ENCODE results near the gene ELAVL2.

Gene ELAVL2

DNA sequence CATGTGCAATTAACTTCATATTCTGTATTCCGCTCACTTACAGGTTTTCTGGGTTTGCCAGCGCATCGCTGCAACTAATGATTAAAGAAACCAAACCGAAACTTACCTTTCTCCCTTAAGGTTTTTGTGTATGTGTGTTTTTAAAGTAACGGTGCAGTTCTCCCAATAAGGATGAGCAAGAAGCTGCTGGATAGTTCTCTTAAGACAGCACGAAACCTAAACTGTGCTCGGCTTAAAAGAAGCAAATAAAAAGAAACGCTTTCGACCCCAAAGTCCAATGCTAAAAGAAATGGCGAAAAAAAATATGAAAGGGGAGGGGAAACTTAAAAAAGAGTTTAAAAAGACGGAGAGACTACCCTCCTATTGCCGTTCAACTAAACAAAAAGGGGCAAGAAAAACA, 340 bp downstream of the ELAVL2 start:
- H3K4me3 ChIP-seq (replicated peaks; ENCODE audit: low read depth, low read length) = no peak overlapping the region
- no peak for DNase-seq (ENCODE audit: extremely low read depth, low read depth)
- TF ChIP-seq, protein P1, sequence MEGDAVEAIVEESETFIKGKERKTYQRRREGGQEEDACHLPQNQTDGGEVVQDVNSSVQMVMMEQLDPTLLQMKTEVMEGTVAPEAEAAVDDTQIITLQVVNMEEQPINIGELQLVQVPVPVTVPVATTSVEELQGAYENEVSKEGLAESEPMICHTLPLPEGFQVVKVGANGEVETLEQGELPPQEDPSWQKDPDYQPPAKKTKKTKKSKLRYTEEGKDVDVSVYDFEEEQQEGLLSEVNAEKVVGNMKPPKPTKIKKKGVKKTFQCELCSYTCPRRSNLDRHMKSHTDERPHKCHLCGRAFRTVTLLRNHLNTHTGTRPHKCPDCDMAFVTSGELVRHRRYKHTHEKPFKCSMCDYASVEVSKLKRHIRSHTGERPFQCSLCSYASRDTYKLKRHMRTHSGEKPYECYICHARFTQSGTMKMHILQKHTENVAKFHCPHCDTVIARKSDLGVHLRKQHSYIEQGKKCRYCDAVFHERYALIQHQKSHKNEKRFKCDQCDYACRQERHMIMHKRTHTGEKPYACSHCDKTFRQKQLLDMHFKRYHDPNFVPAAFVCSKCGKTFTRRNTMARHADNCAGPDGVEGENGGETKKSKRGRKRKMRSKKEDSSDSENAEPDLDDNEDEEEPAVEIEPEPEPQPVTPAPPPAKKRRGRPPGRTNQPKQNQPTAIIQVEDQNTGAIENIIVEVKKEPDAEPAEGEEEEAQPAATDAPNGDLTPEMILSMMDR (IDR thresholded peaks at IDR 0.05; ENCODE audit: low read depth, low read length, missing control alignments) = no peak

DNA sequence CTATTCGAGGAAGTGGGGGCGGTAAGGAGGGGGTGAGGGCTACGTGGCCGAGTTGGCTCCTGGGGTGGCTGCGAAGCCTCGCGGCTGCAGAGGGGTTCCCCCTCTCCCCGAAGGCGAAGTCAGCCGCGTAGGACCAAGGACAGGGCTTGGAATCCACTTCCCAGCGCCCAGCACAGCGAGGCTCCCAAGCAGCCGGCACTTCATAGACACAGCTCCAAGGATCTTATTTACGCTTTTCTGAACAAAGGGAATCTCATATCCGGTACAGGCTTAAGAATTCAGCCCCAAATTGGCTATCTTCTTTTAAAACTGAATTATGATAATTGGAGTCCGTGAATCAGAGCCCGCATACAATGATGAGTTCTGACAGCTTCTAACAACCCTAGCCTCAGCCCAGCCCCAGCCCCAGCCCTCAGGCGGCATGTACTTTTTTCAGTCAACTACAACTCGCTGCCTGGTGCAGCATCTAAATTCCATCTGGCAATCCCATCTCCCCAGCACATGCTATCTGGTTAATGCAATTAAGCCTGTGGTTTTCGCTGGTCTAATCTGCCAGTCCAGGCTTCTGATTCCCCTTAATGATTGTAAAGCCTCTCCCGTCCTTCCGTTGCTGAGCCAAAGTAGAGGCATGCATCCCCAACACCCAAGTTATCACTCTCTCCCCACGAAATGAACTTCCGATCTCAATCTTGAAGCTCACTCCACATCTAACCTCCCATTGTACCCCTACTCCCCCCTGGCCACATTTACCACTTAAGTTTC, 1.0 kb downstream of the ELAVL2 start:
- no peak overlapping the region for H3K4me3 ChIP-seq (replicated peaks; ENCODE audit: low read depth, low read length)
- TF ChIP-seq, protein P1 (IDR thresholded peaks at IDR 0.05; ENCODE audit: low read depth, low read length, missing control alignments) = no peak
- no peak for DNase-seq (ENCODE audit: extremely low read depth, low read depth)

DNA sequence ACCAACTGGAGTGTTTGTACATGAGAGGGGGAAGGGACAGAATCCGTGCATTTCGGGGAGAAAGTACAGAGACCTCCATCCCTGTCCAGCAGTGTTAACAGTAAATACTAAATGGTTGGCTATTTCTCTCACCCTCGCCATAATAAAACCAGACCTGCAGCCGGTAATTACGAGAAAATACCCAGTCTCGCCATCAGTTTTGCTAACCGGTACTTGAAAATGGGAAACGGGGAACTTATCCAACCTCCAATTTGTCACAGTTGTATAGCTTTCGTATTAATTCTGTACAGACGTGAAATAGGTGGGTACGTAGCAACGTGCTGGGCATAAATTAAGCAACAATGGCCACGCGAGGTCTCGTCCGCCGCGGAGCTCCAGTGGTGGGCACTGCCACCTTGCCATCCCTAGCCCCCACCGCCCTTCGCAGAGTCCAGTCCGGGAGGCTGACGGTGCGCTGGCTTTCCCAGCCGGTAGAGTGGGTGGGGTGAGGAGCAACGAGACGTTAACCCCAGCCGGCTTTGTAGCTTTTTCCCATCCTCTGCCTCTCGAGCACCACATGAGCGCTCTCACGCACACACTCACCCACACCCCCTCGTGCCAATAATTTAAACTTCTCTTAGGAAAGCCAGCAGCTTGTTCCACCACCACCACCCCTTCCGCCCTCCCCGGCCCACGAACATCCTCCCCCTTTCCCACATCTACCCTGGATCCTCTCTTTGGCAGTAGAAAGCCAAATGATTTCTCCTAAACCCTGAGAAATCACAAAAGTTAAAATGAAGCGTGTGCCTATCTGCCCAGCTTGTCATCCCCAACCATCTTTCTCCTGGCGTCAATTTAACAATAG, 1.8 kb downstream of the ELAVL2 start:
- H3K4me3 ChIP-seq (replicated peaks; ENCODE audit: low read depth, low read length) = no peak overlapping the region
- DNase-seq (ENCODE audit: extremely low read depth, low read depth) = no peak
- TF ChIP-seq, protein P1 (IDR thresholded peaks at IDR 0.05; ENCODE audit: low read depth, low read length, missing control alignments) = no peak

DNA sequence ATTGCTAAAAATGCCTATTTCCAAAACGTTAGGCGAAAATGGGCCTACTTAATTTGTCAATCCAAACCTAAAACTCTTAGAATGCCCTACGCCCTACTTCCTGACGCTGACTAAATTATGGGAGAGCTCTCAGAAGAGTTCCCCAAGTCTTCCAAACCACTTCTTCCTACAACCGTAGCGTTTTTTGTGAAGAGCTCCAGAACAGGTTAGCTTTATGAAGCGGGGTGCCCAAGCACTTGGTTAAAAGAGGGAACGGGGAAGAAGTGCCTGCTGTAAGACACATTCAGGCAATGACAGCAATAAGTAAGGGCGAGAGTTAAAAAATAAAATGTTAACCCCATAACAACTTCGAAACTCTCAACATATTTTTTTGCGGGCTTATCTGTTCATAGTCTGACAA, 2.8 kb downstream of the ELAVL2 start:
- no peak for DNase-seq (ENCODE audit: extremely low read depth, low read depth)
- TF ChIP-seq, protein P1 (IDR thresholded peaks at IDR 0.05; ENCODE audit: low read depth, low read length, missing control alignments) = no peak
- H3K4me3 ChIP-seq (replicated peaks; ENCODE audit: low read depth, low read length) = no peak overlapping the region

DNA sequence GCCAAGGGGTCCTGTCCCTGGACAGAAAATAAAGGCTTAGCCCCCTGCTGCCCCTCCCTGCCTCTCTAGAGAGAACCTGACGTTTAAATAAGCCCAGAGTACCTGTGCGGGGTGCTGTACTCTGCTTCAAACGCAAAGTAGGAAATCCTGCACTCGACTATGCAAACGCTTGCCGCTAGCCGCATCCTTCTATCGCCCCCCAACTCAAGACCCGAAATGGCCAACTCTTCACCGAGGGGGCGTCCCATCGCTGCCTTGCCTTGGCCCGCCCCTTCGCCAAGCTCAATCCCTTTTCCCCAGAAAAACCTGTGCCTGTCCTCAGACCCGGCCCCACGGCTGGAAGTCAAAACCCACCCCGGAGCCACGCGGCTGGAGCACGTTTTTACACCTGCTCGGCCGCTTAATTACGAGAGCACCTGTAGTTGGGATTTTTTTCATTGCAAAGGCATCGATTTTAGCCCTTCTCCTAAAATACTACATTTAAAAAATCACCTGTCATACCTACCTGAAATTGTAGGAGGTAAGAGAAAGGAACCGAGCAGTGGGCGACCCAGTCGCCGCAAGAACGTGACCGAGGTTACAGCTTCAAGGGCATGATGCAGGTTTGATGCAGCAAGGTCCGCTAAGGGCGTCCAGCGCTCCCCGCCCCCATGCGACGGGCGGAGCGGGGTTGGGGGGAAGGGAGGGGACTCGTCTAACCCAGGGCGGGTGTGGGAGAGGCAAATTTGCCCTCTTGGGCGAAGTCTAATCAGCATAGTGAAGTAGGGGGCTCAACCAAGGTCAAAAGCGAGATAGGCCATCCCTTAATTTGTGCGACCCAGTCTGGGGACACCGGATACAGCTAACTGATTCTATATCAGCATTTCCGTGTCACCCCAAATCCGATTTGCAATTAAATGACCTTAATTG, 3.5 kb downstream of the ELAVL2 start:
- H3K4me3 ChIP-seq (replicated peaks; ENCODE audit: low read depth, low read length) = no peak overlapping the region
- TF ChIP-seq, protein P1 (IDR thresholded peaks at IDR 0.05; ENCODE audit: low read depth, low read length, missing control alignments) = no peak
- no peak for DNase-seq (ENCODE audit: extremely low read depth, low read depth)

DNA sequence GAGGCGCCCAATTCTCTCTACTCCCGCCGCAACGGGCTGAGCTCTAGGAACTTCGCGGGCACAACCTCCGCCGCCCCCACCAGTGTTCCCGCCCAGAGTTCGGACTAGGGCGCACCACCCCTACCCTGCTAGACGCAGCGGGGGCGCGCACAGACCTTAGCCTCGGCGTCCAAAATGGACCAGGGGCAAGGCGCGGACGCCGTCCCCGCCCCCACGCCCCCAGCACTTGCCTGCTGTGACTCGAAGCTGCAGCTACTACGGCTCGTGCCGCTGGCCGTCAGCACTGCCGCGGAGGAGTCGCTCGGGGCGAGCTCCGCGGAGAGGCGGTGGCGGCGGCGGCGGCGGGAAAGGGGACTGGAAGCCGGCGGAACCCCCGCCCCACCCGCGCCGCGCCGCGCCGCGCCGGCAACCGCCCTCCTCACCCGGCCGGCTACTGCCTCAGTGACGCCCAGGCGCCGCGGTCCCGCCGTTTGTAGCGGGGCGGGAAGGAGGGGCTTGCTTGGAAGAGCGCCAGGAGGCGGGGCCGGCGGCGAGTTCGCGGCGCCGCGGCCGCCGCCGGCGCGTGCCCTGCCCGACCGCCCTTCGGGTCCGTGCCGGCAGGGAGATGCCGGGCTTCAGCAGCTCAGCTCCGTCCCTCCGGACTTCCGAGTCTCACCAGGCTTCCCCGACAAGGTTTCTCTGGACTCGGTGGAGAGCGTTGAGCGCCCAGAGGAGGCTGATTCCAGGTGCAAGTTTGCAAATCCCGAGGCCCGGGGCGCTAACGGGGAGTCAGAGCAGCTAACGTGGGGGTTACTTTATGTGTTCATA, 4.5 kb downstream of the ELAVL2 start:
- DNase-seq (ENCODE audit: extremely low read depth, low read depth) = no peak
- TF ChIP-seq, protein P1 (IDR thresholded peaks at IDR 0.05; ENCODE audit: low read depth, low read length, missing control alignments) = no peak
- H3K4me3 ChIP-seq (replicated peaks; ENCODE audit: low read depth, low read length) = no peak overlapping the region
